Hepatocyte (in vitro differentiated cells): ENCODE results near the gene SHROOM3. TPM values are rescaled to one million over a fixed set of nuclear protein-coding genes. Genes with fewer than 3 reads are reported as not detected.

ENCODE experiments used
- DNase-seq: peaks from one replicate; pipeline ENCODE4 v3.0.0-alpha.2; 2016; ENCODE audit warnings: low spot score
- H2AFZ ChIP-seq: fragments of 200-600 bp; sonication (generic); 2 replicates; pipeline ENCODE4 v1.6.0; 2016; ENCODE audit warnings: antibody characterized with exemption, mild to moderate bottlenecking
- H3K27ac ChIP-seq: fragments of 200-600 bp; sonication (generic); 2 replicates; pipeline ENCODE4 v1.5.1; 2016; ENCODE audit warnings: mild to moderate bottlenecking
- H3K27me3 ChIP-seq: fragments of 200-600 bp; sonication (generic); 2 replicates; pipeline ENCODE4 v1.6.1; 2016
- H3K36me3 ChIP-seq: fragments of 200-600 bp; sonication (generic); replicated peaks from 2 replicates; pipeline ENCODE4 v1.5.1; 2016; ENCODE audit warnings: low read depth; ENCODE audit not compliant: insufficient read depth
- H3K4me1 ChIP-seq: fragments of 200-600 bp; sonication (generic); 2 replicates; pipeline ENCODE4 v1.5.1; 2016; ENCODE audit warnings: mild to moderate bottlenecking, moderate library complexity; ENCODE audit not compliant: insufficient read depth
- H3K4me2 ChIP-seq: fragments of 200-600 bp; sonication (generic); 2 replicates; pipeline ENCODE4 v1.6.0; 2016
- H3K4me3 ChIP-seq: fragments of 200-600 bp; sonication (generic); 2 replicates; pipeline ENCODE4 v1.5.1; 2016; ENCODE audit warnings: mild to moderate bottlenecking
- H3K79me2 ChIP-seq: fragments of 200-600 bp; sonication (generic); 2 replicates; pipeline ENCODE4 v1.6.0; 2017; ENCODE audit warnings: mild to moderate bottlenecking
- H3K9me2 ChIP-seq: fragments of 200-600 bp; sonication (generic); replicated peaks from 2 replicates; pipeline ENCODE4 v1.6.0; 2017; ENCODE audit warnings: mild to moderate bottlenecking; ENCODE audit not compliant: insufficient read depth
- H3K9me3 ChIP-seq: fragments of 200-600 bp; sonication (generic); 2 replicates; pipeline ENCODE4 v1.5.1; 2016; ENCODE audit warnings: low read depth, mild to moderate bottlenecking
- H4K20me1 ChIP-seq: fragments of 200-600 bp; sonication (generic); 2 replicates; pipeline ENCODE4 v1.6.0; 2016; ENCODE audit warnings: mild to moderate bottlenecking; ENCODE audit not compliant: insufficient read depth, poor library complexity, severe bottlenecking
- EZH2 ChIP-seq: fragments of 200-600 bp; sonication (generic); IDR thresholded peaks from 2 replicates; pipeline ENCODE4 v1.6.1; 2016; ENCODE audit warnings: antibody characterized with exemption, mild to moderate bottlenecking, borderline replicate concordance
- EZH2phosphoT487 ChIP-seq: fragments of 200-600 bp; sonication (generic); IDR thresholded peaks from one replicate; pipeline ENCODE4 v1.6.1; 2018; ENCODE audit warnings: antibody characterized with exemption, mild to moderate bottlenecking, low read depth, moderate library complexity; ENCODE audit not compliant: unreplicated experiment, severe bottlenecking
- WGBS: methylation state at CpG from one replicate; pipeline ENCODE4 v1.1.6; 2016; ENCODE audit warnings: low lambda C conversion rate; ENCODE audit errors: missing lambda C conversion rate; 5-methylcytosine and 5-hydroxymethylcytosine counted together
- polyA plus RNA-seq: library from polyadenylated mRNA; unstranded; fragments of >200 nt; fragmentation: Nextera tagmentation; extraction: Ambion mirVana; gene quantifications from 2 replicates; pipeline ENCODE4 v1.2.1, GENCODE V29; 2016
- total RNA-seq: library from RNA; depleted of rRNA; stranded (reverse); fragments of >200 nt; gene quantifications from 2 replicates; pipeline ENCODE4 v1.2.3, GENCODE V29; 2014
- TF ChIP-seq, protein P1 (sequence below): fragments of 200-600 bp; sonication (generic); IDR thresholded peaks from 2 replicates; pipeline ENCODE4 v1.5.1; 2016; ENCODE audit warnings: antibody characterized with exemption, mild to moderate bottlenecking; ENCODE audit not compliant: poor library complexity

The SHROOM3 gene
- total and polyA plus RNA-seq, 2 experiments from 2014 or later: 35.0 to 63.1 TPM

DNA sequence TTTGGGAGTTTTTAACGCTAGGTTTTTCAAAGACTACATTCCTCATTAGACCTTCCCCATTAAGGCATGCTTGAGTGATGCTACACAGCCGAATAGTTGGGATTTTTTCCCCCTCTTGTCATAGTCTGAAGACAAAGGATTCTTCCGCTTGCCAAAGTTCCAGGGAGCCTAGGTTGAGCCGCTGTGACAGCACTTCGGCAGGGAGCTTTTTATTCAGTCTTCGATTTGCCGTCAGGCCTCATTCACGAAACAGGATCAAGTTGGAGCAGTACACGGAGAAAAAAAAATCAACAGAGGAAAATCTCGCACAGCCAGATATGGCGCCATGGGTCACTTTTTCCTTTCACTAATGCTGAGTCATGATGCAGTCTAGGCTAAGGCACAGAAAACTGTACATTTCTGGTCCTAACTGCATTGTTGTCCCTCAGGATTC, 24.3 kb downstream of the SHROOM3 start:
- TF ChIP-seq EZH2: no peak
- no peak for TF ChIP-seq EZH2phosphoT487
- TF ChIP-seq, protein P1, sequence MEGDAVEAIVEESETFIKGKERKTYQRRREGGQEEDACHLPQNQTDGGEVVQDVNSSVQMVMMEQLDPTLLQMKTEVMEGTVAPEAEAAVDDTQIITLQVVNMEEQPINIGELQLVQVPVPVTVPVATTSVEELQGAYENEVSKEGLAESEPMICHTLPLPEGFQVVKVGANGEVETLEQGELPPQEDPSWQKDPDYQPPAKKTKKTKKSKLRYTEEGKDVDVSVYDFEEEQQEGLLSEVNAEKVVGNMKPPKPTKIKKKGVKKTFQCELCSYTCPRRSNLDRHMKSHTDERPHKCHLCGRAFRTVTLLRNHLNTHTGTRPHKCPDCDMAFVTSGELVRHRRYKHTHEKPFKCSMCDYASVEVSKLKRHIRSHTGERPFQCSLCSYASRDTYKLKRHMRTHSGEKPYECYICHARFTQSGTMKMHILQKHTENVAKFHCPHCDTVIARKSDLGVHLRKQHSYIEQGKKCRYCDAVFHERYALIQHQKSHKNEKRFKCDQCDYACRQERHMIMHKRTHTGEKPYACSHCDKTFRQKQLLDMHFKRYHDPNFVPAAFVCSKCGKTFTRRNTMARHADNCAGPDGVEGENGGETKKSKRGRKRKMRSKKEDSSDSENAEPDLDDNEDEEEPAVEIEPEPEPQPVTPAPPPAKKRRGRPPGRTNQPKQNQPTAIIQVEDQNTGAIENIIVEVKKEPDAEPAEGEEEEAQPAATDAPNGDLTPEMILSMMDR: no peak
- H4K20me1 ChIP-seq: no peaks in the 10 kb centered on the region
- no peaks in the 10 kb centered on the region for H3K9me2 ChIP-seq
- H3K36me3 ChIP-seq: no peaks in the 10 kb centered on the region
- H3K4me1 ChIP-seq: peaks cover 12% of the 10 kb centered on the region
- no peaks in the 10 kb centered on the region for H3K79me2 ChIP-seq
- H3K9me3 ChIP-seq: no peaks in the 10 kb centered on the region
- peak overlapping the region; percentile 62 for H3K27ac ChIP-seq
- peak; percentile 30 for DNase-seq
- no peak overlapping the region for H3K4me3 ChIP-seq
- peak overlapping the region; percentile 29 for H3K4me2 ChIP-seq
- WGBS: 57% methylated on average over 11 of the region's 11 CpGs
- H2AFZ ChIP-seq: peak overlapping the region; percentile 57
- H3K27me3 ChIP-seq: no peaks in the 10 kb centered on the region

DNA sequence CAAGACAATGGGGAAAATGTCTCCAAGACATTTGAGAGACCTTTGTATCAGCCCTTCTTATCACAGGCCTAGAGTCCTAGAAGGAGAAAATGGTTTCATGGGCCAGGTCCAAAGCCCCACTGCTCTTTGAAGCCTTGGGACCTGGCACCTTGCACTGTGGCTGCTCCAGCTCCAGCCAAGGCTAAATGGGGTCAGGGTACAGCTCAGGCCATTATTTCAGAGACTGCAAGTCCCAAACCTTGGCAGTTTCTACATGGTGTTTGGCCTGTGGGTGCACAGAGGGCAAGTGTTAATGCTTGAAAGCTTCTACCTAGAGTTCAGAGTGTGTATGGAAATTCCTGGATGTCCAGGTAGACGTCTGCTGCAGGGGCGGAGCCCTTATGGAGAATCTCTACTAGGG, 28.5 kb downstream of the SHROOM3 start:
- DNase-seq: no peak
- Histone ChIP-seq H3K4me2 (no peak overlapping the region), H3K79me2 (no peaks in the 10 kb centered on the region), H3K36me3 (no peaks in the 10 kb centered on the region), H4K20me1 (no peaks in the 10 kb centered on the region), H3K27me3 (no peaks in the 10 kb centered on the region), H3K4me1 (peaks cover 8% of the 10 kb centered on the region), H2AFZ (no peak overlapping the region), H3K4me3 (no peak overlapping the region), H3K9me3 (no peaks in the 10 kb centered on the region), H3K9me2 (no peaks in the 10 kb centered on the region), H3K27ac (no peak overlapping the region)
- WGBS: 98% methylated on average over 2 of the region's 2 CpGs
- TF ChIP-seq, protein P1: no peak
- TF ChIP-seq EZH2 (no peak), EZH2phosphoT487 (no peak)

DNA sequence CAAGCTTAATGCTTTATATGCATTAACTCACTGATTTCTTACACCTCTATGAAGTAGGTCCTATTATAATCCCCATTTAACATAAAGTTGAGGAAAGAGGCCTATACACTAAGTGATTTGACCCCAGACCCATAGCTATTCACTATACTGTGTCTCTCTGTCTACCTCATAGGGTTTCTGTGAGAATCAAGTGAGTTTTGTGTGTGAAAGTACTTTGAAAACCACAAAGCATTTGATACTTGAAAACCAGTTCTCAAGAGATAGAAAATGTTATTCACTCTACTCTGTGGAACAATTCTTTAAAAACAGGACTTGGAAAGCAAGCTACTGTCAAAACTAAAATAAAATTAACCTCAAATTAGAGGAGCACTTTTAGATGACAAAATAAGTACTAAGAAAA, 35.0 kb downstream of the SHROOM3 start:
- TF ChIP-seq EZH2 (no peak), EZH2phosphoT487 (no peak)
- TF ChIP-seq, protein P1: no peak

DNA sequence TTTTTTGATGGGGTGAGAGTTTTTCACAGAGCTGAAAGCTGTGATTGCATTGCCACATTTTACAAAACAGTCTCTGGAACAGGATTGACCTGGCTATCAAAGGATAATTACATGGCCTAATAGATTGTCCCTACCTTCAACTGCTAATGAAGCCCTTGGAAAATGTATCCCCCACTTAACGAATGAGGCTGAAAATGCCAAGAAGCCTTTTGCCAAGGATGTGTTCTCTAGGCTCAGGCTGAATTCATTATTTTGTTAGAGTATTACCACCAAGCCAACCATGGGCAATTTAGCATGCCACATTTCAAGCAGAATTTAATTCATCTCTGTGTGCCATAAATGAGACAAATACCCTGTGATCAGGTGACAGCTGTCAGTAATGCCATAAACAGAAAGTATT, 35.5 kb downstream of the SHROOM3 start:
- Histone ChIP-seq H3K4me2 (no peak overlapping the region), H4K20me1 (no peaks in the 10 kb centered on the region), H3K27ac (no peak overlapping the region), H3K36me3 (no peaks in the 10 kb centered on the region), H3K9me2 (no peaks in the 10 kb centered on the region), H3K27me3 (no peaks in the 10 kb centered on the region), H3K4me3 (no peak overlapping the region), H3K79me2 (no peaks in the 10 kb centered on the region), H2AFZ (no peak overlapping the region), H3K9me3 (no peaks in the 10 kb centered on the region), H3K4me1 (no peaks in the 10 kb centered on the region)
- 88% methylated on average over 1 of the region's 1 CpG for WGBS
- no peak for DNase-seq
- TF ChIP-seq EZH2 (no peak), EZH2phosphoT487 (no peak)
- TF ChIP-seq, protein P1: no peak

More for the DNA sequence above, 35.0 kb downstream of the SHROOM3 start:
- DNase-seq: no peak
- Histone ChIP-seq H3K27me3 (no peaks in the 10 kb centered on the region), H3K4me2 (no peak overlapping the region), H4K20me1 (no peaks in the 10 kb centered on the region), H3K36me3 (no peaks in the 10 kb centered on the region), H3K4me1 (no peaks in the 10 kb centered on the region), H3K4me3 (no peak overlapping the region), H3K27ac (no peak overlapping the region), H3K79me2 (no peaks in the 10 kb centered on the region), H3K9me3 (no peaks in the 10 kb centered on the region), H2AFZ (no peak overlapping the region), H3K9me2 (no peaks in the 10 kb centered on the region)
